KG1 (cell line): ENCODE data around the gene UVRAG.
"Not testable (repeated sequence)": the region's sequence is repeated elsewhere in the genome, so short reads cannot be mapped to it uniquely, and the experiment has no call there.

Experiments used
- DNase-seq: peaks from one replicate; lab custom pipeline; 2025; lab: John Stamatoyannopoulos, UW

Gene UVRAG

DNA sequence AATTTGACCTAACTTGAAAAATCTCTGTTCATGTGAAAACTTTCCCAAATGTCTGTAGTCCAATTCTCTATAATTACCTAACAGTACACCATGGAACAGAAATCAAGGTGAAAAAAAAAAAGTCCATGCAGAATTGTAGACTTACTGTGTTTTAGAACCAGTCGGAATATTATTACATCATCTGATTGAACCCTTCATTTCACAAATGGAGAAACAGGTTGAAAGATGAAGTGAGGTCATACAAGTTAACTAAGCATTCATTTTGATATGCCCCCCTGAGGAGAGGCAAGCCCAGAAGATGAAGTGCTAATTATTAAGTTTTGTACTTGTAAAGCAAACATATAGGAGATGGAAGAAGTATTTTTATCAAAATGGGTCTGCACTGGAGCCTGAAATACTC, 211.9 kb downstream of the UVRAG start:
- no peak for DNase-seq

DNA sequence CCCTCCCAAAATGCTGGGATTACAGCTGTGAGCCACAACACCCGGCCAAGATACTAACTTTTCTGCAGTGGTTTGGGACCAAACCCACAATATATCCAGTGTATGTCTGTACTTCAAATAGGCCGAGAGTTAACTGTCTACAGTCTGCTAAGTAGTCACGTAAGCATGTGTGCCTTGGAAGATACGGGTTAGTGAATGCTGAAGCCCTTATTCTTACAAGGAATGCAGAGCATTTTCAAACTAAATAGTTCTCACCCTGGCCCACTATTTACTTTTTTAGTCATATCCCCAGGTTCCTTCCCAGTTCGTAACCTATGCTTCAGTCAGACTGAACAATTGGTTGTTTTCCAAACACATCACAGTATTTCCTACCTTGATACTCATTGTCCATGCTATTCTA, 215.3 kb downstream of the UVRAG start:
- no peak for DNase-seq

DNA sequence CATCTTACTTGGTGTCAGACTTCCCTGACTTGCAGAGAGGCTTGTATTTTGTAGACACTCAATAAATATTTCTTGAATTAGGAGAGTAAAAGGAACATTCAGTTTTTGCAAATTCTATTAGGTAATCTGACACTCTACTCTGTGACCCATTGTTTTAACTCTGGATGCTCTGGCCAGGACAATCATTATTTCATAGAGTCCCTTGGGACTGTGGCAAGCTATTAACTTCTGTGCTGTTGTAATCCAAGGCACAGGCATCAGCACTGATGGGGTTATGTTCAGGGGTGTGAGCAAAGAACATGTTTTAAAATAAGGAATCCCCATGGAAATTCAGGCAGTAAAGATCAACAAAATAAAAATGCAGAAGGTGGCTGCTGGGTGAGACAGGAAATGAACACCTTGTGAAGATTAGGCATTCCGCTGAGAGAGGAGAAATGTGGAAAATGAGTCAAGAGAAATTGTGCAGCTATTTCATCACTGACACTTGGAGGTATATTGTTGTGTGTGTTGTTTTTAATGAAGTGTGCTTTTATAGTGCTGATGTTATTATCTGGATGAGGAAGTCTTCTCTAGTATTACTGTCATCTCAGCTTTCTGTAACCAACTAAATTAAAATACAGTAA, 216.1 kb downstream of the UVRAG start:
- DNase-seq: no peak

DNA sequence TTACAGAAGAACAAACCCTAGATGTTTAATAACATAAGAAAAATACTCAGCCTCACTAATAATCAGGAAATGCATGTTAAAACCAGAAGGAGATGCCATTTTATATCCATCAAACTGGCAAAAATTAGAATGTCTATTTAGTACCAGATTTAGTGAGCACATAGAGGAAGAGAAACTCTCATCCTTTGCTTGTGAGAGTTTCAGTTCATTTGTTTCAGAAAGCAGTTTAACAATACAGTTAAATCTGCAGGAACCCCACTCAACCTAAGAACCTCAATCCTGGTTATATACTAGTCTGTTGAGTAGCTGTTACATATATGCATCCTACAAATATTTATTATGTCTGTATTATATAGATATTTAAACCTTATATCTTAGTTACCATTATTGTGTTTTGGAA, 218.7 kb downstream of the UVRAG start:
- no peak for DNase-seq

DNA sequence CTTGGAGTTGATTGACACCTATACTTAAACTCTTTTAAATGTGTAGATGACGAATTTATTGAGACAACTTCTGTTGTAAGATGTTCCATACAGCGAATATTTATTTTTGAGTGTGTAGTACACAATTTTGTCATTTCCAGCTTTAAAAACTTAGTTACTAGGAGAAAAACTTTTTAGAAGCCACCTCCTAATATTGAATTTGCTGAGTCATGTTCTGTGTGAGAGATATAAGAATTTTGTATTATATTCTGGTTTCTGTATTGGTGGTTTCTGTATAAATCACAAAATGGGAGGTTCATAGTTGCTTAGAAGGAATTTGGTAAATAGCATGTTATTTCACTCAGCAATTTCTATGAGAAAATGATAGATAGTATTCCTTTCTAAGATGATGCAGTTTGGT, 220.0 kb downstream of the UVRAG start:
- DNase-seq: no peak

DNA sequence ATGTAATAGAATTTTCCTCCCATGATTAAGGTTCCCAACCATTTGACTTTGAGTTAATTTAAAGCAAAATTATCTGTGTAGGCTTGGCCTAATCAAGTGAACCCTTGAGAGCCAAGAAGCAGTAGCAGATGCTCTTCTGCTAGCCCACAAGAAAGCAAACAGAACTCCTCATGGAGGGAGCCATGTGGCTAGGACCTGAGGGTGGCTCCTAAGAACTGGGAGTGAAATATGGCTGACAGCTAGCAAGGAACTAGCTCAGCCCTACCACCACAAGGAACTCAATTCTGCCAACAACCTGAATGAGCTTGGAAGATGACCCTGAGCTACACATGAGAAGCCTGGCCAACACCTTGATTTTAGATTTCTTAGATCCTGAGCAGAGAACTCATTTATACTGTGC, 223.6 kb downstream of the UVRAG start:
- no peak for DNase-seq

DNA sequence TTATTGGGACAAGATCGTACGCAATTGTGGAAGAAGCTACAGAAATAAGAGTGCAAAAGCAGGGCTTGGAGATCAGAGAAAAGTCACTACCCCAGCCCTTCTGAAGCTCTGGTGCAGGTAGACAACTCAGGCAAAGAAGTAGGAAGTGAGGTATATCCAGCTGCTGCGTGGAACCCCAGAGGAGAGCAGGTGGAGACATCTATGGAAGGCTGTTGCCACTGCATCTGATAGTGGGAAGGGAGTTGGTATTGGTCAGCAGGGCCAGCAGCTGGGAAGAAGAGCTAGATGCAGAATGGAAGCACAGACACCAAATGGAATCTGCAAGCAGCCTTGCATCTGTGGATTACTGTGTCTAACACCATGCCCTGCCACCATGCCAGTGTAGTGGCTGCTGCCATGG, 226.2 kb downstream of the UVRAG start:
- no peak for DNase-seq

DNA sequence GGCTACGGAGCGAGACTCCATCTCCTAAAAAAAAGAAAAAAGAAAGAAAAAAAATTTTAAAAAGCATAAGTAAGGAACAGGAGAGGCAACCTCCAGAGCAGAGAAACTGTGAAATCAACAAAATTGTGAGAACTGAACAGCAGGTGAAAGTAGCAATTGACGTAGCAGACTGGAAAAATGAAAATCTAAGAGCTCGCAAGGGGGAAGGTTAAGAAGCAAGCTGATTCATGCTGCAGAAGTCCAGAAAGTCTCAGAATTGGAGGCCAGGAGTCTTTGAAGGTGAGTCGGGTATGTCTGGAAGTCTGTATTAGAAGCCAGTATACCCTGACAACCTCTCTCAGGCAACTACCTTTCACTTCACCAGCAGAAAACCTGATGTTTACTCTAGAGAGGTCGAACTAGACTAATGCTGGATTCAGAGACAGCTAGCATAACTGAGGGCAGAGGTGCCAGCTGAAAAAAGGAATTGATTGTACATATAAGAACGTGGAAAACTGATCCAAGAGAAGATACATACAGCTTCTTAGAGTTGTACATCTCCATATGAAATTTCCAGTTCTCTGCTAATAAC, 229.8 kb downstream of the UVRAG start:
- no peak for DNase-seq

DNA sequence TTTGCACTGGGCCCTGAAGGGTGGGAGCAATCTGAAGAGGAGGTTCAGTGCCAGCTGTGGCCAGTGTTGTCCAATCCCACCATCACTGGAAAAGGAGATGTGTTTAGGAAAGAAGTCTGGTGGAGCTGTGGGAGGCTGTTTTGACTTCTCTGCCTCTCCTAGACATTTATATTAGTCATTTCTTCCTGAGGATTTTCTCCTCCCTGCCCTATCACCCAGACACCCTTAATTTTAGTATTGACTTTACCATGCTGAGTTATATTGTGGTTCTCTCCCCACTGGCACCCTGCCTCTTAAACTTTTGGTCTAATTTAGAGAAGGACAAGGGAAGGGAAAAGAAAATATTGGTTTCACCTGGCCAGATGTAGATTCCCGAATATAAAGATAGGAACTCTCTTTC, 232.2 kb downstream of the UVRAG start:
- DNase-seq: no peak

DNA sequence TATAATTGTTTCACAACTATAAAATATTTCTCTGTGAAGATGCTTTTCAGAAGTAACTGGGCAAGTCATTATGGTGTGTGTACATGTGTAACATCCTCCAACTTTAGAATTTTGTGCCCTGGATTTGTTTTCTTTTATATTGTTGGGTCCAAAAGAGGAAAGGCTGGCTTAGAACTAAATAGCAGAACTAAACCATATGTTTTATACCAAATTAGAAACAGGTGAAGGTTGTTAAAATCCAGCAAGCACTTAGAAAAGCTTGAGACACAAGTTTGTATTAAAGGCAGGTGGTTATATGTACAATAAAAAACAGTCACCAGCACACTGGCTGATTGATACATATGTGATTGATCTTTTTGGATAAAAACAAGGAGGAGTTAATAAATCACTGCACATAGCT, 232.8 kb downstream of the UVRAG start:
- no peak for DNase-seq

DNA sequence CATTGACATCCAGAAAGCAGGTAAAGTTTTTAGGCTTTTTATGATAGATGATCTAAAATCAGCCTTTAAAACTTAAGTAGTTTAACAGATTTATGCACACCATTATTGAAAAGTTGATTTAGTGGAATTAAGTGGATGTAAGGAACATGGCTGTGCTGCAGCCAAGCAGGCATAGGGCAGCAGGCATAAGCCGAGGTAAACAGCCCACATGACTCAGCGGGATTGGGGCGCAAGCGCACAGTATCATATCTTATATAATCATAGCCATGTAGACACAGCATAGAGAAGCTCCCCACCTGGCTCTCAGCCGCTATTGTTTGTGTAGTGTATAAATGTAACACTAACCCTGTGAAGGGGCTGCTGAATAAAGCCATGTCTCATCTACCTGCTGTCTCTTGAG, 233.8 kb downstream of the UVRAG start:
- DNase-seq: no peak

DNA sequence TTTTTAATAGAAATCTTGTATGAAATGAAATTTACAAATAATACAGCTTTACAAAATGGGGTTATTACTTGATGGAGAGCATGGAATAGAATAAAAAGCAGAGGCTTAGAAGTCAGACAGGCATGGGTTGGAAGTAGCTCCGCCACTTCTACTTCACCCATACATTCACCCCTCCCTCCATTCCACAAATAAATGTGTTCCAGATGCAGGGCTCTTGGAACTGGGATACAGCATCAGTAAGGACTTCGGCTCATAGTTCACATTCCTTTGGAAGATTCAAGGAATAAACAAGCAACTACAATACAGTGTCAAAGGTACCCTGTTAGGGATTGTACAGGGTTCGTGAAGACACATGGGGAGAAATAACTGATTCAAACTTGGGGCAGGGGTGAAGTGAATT, 234.5 kb downstream of the UVRAG start:
- no peak for DNase-seq

DNA sequence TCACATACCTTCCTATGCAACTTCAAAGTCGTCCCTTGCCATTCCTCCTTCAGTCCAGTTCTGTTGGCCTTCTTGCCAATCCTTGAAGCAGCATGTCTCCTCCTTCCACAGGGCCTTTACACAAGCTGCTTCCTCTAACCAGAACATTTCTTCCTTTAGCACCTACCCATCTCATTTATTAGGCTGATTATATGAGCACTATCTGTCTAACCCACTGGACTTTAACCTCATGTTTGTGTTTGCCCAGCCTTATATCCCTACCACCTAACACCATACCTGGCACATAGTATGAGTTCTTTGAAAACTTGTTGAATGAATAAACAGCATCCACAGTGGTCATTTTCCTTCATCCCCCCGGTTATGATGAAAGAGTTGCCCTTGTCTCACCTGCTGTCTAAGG, 236.9 kb downstream of the UVRAG start:
- no peak for DNase-seq

DNA sequence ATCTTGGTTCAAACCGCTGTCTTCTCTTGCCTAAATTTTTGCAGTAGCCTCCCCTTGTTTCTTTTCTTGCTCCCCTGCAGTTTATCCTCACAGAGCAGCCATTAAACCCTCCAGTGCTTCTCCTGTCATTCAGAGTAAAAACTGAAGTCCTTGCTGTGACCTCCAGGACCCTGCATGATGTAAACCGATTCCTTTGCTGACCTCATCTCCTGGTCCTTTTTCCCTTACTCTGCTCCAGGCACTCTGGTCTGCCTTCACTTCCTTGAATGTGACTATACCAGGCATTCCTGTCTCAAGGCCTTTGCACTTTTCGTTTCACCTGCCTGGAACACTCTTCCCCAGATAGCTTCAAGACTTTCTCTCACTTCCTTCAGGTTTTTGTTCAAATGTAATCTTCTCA, 239.3 kb downstream of the UVRAG start:
- no peak for DNase-seq

DNA sequence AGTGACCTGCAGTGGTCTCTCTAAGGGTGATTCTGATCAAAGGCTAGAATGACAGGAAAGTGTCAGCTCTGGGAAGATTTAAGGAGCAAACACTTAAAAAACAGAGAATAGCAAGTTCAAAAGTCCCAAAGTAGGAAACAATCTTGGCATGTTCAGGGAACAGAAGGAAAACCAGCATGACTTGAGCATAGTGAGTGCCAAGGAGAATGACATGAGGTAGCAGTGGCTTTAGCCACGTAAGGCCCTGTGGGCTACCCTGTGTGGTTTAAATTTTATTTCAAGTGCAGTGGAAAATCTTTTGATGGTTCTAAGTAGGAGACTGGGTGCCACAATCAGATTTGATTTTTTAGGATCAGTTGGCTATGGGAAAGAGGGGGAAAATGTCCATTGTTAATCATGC, 241.9 kb downstream of the UVRAG start:
- no peak for DNase-seq

DNA sequence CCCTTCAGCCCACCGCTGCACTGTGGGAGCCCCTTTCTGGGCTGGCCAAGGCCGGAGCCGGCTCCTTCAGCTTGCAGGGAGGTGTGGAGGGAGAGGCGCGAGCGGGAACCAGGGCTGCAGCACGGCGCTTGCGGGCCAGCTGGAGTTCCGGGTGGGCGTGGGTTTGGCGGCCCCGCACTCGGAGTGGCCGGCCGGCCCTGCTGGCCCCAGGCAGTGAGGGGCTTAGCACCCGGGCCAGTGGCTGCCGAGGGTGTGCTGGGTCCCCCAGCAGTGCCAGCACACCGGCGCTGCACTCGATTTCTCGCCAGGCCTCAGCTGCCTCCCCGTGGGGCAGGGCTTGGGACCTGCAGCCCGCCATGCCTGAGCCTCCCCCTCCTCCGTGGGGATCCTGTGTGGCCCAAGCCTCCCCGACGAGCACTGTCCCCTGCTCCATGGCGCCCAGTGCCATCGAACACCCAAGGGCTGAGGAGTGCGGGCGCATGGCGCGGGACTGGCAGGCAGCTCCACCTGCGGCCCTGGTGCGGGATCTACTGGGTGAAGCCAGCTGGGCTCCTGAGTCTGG, 245.5 kb downstream of the UVRAG start:
- not testable (repeated sequence) for DNase-seq

DNA sequence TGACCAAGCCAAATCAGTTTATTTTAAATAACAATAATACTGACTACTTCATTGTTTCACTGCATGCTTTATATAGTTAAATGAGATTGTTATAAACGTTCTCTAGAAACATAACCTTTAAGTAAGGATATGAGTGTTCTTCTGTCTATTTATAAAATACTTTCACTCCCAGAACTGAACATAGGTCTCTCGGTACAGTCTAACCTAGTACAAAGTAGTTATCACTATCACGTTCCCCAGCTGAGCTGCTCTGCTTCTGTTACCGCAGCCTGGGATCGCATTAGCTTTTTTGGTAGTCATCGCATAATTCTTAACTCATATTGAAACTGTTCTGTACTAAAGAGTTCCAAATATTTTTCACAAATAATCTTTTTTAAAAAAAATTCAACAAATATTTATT, 247.7 kb downstream of the UVRAG start:
- no peak for DNase-seq

DNA sequence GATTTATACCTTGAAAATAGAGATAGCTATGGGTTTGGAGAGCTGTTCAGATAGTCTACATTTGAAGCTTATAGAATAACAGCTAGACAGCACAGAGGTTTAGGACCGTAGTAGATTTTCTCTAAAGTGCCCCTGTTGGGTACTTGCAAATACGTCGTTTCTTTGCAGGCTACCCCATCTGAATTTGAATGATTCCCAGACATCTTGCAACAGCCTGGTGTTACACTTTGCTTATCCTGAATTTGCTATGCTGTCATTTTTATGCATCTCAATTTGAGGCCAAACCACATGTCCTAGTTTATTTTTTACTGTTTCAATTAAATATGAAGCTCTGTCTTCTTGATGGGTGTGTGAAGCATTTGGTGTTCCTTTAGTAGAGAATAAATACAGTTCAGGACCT, 249.2 kb downstream of the UVRAG start:
- no peak for DNase-seq

DNA sequence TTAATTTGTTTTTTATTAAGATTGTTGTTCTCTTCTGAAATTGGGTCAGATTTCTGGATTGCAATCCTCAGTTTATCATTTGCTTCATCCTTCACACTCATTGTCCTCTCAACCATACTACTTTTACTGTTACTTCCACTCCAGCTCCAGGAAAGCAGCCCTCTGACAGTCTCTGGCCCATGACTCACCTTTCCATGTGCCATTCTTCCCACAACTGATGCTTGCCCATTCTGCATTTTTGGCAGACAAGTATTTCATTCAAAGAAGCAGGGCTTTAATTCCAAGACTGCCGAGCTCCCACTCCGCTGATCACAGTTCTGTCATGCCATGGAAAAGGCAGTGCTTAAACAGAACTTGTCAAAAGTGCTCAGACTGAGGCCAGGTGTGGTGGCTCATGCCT, 252.1 kb downstream of the UVRAG start:
- DNase-seq: no peak

DNA sequence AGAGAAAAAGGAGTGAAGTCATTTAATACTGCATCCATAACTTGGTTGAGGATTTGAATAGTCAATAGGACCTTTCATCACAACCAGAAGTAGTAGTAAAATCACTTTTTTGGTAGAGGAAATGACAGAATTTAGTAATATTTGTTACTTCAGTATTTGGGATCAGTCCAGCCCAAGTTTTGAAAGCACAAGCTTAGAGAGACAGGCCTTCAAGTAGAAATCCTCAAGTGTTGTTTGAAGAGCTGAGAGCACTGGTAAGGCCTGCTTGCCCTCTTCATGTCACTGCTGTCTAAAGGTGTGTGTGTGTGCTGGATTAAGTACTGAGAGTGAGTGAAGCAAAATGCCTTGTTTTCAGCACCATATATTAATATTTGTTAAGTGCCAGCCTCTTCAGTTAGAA, 254.0 kb downstream of the UVRAG start:
- no peak for DNase-seq

DNA sequence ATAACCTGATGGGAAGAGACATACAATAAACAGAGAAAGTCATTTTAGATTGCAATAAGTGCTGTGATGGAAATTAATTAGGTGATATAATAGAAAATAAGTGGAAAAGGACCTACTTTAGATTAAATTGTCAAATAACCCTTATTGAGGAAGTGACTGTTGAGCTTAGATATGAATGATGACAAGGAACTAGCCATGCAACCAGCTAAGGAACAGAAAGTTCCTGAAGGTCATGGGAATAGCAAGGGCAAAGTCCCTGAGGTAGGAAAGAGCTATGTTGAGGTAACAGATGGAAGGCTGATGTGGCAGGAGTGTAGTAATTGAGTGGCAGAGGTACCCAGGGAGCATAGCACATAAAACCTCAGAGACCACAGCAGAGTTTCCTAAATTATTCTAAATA, 256.1 kb downstream of the UVRAG start:
- no peak for DNase-seq

DNA sequence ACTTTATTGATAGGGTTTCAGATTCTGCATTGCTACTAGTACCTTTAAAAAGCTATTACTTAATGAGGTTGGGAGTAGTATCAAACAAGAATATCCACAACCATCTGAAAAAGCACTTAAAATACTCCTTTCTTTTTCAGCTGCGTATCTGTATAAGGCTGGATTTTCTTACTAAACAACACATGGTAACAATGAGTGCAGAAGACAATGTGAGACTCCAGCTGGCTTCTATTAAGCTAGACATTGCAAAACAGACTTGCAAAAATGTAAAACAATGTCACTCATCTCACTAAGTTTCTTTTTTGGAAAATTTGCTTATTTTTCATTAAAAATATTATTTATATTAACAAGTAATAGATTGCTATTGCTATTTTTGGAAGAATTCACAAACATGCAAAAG, 258.7 kb downstream of the UVRAG start:
- DNase-seq: no peak

DNA sequence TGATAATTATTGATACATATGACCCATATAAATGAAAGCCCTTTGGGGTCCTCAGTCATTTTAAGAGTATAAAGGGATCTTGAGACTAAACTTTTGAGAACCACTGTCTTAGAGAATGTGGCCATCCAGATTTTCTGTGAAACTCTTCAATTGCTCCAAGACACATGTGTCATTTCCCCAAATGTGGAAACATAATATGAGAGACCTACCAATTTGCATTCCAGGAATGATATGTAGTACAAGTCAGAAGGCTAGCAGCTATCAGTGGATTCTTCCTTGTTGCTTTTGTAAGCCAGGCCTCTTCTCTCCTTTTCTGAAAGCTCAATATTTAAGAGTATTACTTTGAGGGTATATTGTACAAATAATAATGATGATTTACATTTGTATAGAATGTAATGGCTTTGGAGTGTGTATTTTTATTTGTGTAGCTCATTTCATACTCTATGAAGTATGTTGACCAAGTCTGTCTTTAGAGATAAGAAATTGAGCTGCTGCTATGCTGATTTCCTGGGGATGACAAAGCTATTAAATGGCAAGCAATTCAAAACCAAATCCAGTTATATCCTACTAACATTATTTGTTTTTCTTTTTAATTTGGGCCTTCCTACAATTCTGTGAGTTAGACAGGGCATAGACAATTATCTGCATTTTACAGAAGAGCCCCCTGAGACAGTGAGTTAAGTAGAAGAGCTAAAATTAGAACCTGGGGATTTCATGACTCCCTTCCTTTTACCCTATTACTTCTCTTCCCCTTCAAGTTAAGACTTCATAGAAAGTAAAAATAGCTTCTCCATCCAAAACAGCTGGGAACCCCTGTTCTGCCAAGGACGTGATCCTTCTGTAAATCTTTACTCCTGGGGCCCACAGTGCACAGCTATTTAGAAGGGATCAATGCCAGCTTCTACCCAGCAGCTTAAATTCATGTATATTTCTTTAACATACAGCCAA, 259.4 kb downstream of the UVRAG start:
- DNase-seq: no peak
